Skin epidermis (tissue), 12 donors: ENCODE data around the gene BASP1.
"Not testable (repeated sequence)": the region's sequence is repeated elsewhere in the genome, so short reads cannot be mapped to it uniquely, and the experiment has no call there.

Experiments
- H3K27ac ChIP-seq, 21 experiments: fragments of 200-600 bp; sonication (generic) in 11 of 21; one replicate each; pipeline ENCODE4 v1.5.0; 2020; ENCODE audit warnings: mild to moderate bottlenecking in 3 of 21, inconsistent platforms in 2 of 21, moderate library complexity in 2 of 21
- H3K4me3 ChIP-seq, 7 experiments: fragments of 200-600 bp; sonication (generic) in 2 of 7; one replicate each; pipeline ENCODE4 v1.5.0; 2020; ENCODE audit warnings: inconsistent platforms in 2 of 7, mild to moderate bottlenecking in 2 of 7, moderate library complexity in 1 of 7

The BASP1 gene

GRCh38 chr5:17308326-17309065 lies 91.1 kb downstream of the BASP1 start:
- no peak overlapping the region for H3K4me3 ChIP-seq
- H3K27ac ChIP-seq: no peak overlapping the region

GRCh38 chr5:17309462-17309861 lies 92.0 kb downstream of the BASP1 start:
- Histone ChIP-seq H3K4me3 (no peak overlapping the region), H3K27ac (no peak overlapping the region)

GRCh38 chr5:17310502-17310901 lies 93.1 kb downstream of the BASP1 start:
- H3K27ac ChIP-seq, H3K4me3 ChIP-seq: not testable (repeated sequence)

- H3K27ac ChIP-seq, H3K4me3 ChIP-seq: not testable (repeated sequence)
Observed at GRCh38 chr5:17311811-17312210, 94.4 kb downstream of the BASP1 start.

GRCh38 chr5:17312358-17312757 lies 94.9 kb downstream of the BASP1 start:
- no peak overlapping the region for H3K27ac ChIP-seq
- H3K4me3 ChIP-seq: no peak overlapping the region

- Histone ChIP-seq H3K4me3 (no peak overlapping the region), H3K27ac (no peak overlapping the region)
Observed at GRCh38 chr5:17314907-17315471, 97.6 kb downstream of the BASP1 start.

- H3K4me3 ChIP-seq: no peak overlapping the region
Observed at GRCh38 chr5:17315710-17316221, 98.3 kb downstream of the BASP1 start.

GRCh38 chr5:17316970-17317459 lies 99.6 kb downstream of the BASP1 start:
- H3K4me3 ChIP-seq: no peak overlapping the region
- peak overlapping the region in 5 of 21 experiments; percentile 4 to 58 (median 38) for H3K27ac ChIP-seq

More at GRCh38 chr5:17315710-17316221, 98.3 kb downstream of the BASP1 start:
- H3K27ac ChIP-seq: no peak overlapping the region

- H3K27ac ChIP-seq: peak overlapping the region in 3 of 21 experiments; percentile 4 to 58 (median 38)
- H3K4me3 ChIP-seq: no peak overlapping the region
Observed at GRCh38 chr5:17317473-17317872, 100.0 kb downstream of the BASP1 start.

GRCh38 chr5:17319095-17319494 lies 101.7 kb downstream of the BASP1 start:
- H3K27ac ChIP-seq, H3K4me3 ChIP-seq: not testable (repeated sequence)

GRCh38 chr5:17325770-17326599 lies 108.6 kb downstream of the BASP1 start:
- H3K27ac ChIP-seq: no peak overlapping the region

More at GRCh38 chr5:17325770-17326599, 108.6 kb downstream of the BASP1 start:
- no peak overlapping the region for H3K4me3 ChIP-seq
